ENCODE results near the gene KLF3. TPM values are rescaled to one million over a fixed set of nuclear protein-coding genes. Genes with fewer than 3 reads are reported as not detected.

Gene KLF3
- total and polyA plus RNA-seq, 7 experiments from 2014 or later, result 21.0 to 142 (median 120) TPM

GRCh38 chr4:38699112-38699511, 35.1 kb downstream of the KLF3 start:
- H3K9me3 Mint-ChIP-seq, result peaks cover 0 to 3% (median 0%) of the 10 kb centered on the region in 11 donors
- peaks cover 0 to 11% (median 0%) of the 10 kb centered on the region in 5 donors for H3K27me3 Mint-ChIP-seq

GRCh38 chr4:38703635-38704034, 39.6 kb downstream of the KLF3 start:
- DNase-seq (no peak), ATAC-seq (no peak)
- peaks cover 5 to 36% (median 16%) of the 10 kb centered on the region in 7 donors for H3K4me1 Mint-ChIP-seq
- peaks cover 0 to 6% (median 0%) of the 10 kb centered on the region in 5 donors for H3K36me3 Mint-ChIP-seq
- ChIA-PET CTCF (interaction anchor here (0.8 to 2.1 kb wide), 2 partner anchors 10 to 524 kb away, joined by 3 to 7 read pairs; no protein-coding TSS in a partner anchor), POLR2A (interaction anchor here (1.2 to 1.3 kb wide), 2 partner anchors 37 to 524 kb away, joined by 3 to 5 read pairs; no protein-coding TSS in a partner anchor)
- Histone ChIP-seq H3K36me3 (ENCODE audit: control insufficient read depth in 2 of 3, insufficient read depth in 3 of 3, low read length in 3 of 3) (peaks cover 0 to 9% (median 0%) of the 10 kb centered on the region in 3 experiments), H3K4me3 (ENCODE audit: low read length) (no peak overlapping the region), H3K4me1 (ENCODE audit: control insufficient read depth in 2 of 2, insufficient read depth in 2 of 2, low read length in 2 of 2) (no peaks in the 10 kb centered on the region), H3K27me3 (ENCODE audit: control insufficient read depth in 2 of 2, insufficient read depth in 2 of 2, low read length in 2 of 2) (no peaks in the 10 kb centered on the region), H3K9me3 (ENCODE audit: control insufficient read depth in 2 of 3, low read length in 3 of 3) (no peaks in the 10 kb centered on the region), H3K27ac (ENCODE audit: low read depth, low read length) (no peak overlapping the region)
- H3K27me3 Mint-ChIP-seq, result peaks cover 0 to 25% (median 0%) of the 10 kb centered on the region in 5 donors
- intact Hi-C loops (cut with micrococcal nuclease), result no loop called here
- no peaks in the 10 kb centered on the region for H3K9me3 Mint-ChIP-seq
- peak overlapping the region in 2 of 9 donors; percentile 7 to 34 for H3K27ac Mint-ChIP-seq
- H3K4me3 Mint-ChIP-seq, result no peak overlapping the region

More at GRCh38 chr4:38699112-38699511, 35.1 kb downstream of the KLF3 start:
- no peak overlapping the region for H3K27ac ChIP-seq (ENCODE audit: low read depth, low read length)
- H3K27me3 ChIP-seq (ENCODE audit: control insufficient read depth in 2 of 2, insufficient read depth in 2 of 2, low read length in 2 of 2), result no peaks in the 10 kb centered on the region
- no peaks in the 10 kb centered on the region for H3K4me1 ChIP-seq (ENCODE audit: control insufficient read depth in 2 of 2, insufficient read depth in 2 of 2, low read length in 2 of 2)
- peaks cover 0 to 39% (median 18%) of the 10 kb centered on the region in 7 donors for H3K4me1 Mint-ChIP-seq
- H3K4me3 ChIP-seq (ENCODE audit: low read length), result no peak overlapping the region
- H3K4me3 Mint-ChIP-seq, result no peak overlapping the region
- peaks cover 16 to 51% (median 36%) of the 10 kb centered on the region in 3 experiments for H3K36me3 ChIP-seq (ENCODE audit: control insufficient read depth in 2 of 3, insufficient read depth in 3 of 3, low read length in 3 of 3)
- peak overlapping the region in 5 of 9 donors; percentile 15 to 62 (median 41) for H3K27ac Mint-ChIP-seq
- intact Hi-C loops (cut with micrococcal nuclease), result loop anchor here in 1 of 2 donors (2.0 kb wide), 1 partner anchor 14 kb away; no protein-coding TSS in a partner anchor
- ATAC-seq (no peak), DNase-seq (no peak)
- H3K36me3 Mint-ChIP-seq, result peaks cover 20 to 43% (median 28%) of the 10 kb centered on the region in 5 donors
- no peaks in the 10 kb centered on the region for H3K9me3 ChIP-seq (ENCODE audit: control insufficient read depth in 2 of 3, low read length in 3 of 3)
- CTCF ChIA-PET, result interaction anchor here (1.0 to 1.2 kb wide), 2 partner anchors 22 to 380 kb away, joined by 3 read pairs; no protein-coding TSS in a partner anchor
- POLR2A ChIA-PET, result no interaction called here

- Mint-ChIP-seq H3K27ac (peak overlapping the region in 1 of 9 donors; percentile 71), H3K36me3 (no peaks in the 10 kb centered on the region), H3K4me1 (peaks cover 5 to 31% (median 16%) of the 10 kb centered on the region in 7 donors), H3K27me3 (peaks cover 0 to 25% (median 0%) of the 10 kb centered on the region in 5 donors), H3K9me3 (no peaks in the 10 kb centered on the region), H3K4me3 (no peak overlapping the region)
- H3K4me1 ChIP-seq (ENCODE audit: control insufficient read depth in 2 of 2, insufficient read depth in 2 of 2, low read length in 2 of 2), result no peaks in the 10 kb centered on the region
- H3K9me3 ChIP-seq (ENCODE audit: control insufficient read depth in 2 of 3, low read length in 3 of 3), result no peaks in the 10 kb centered on the region
- DNase-seq (no peak), ATAC-seq (no peak)
- H3K36me3 ChIP-seq (ENCODE audit: control insufficient read depth in 2 of 3, insufficient read depth in 3 of 3, low read length in 3 of 3), result no peaks in the 10 kb centered on the region
- ChIA-PET CTCF (interaction anchor here (2.1 kb wide), 1 partner anchor 525 kb away, joined by 7 read pairs; no protein-coding TSS in a partner anchor), POLR2A (interaction anchor here (0.8 to 1.2 kb wide), 2 partner anchors 525 to 1077 kb away, joined by 3 to 5 read pairs; no protein-coding TSS in a partner anchor)
- H3K27ac ChIP-seq (ENCODE audit: low read depth, low read length), result no peak overlapping the region
- no peaks in the 10 kb centered on the region for H3K27me3 ChIP-seq (ENCODE audit: control insufficient read depth in 2 of 2, insufficient read depth in 2 of 2, low read length in 2 of 2)
- intact Hi-C loops (cut with micrococcal nuclease), result no loop called here
- no peak overlapping the region for H3K4me3 ChIP-seq (ENCODE audit: low read length)
These were observed 40.7 kb downstream of the KLF3 start for GRCh38 chr4:38704622-38705154.

GRCh38 chr4:38706301-38706700, 42.3 kb downstream of the KLF3 start:
- no peak overlapping the region for H3K4me3 ChIP-seq (ENCODE audit: low read length)
- no peaks in the 10 kb centered on the region for H3K36me3 ChIP-seq (ENCODE audit: control insufficient read depth in 2 of 3, insufficient read depth in 3 of 3, low read length in 3 of 3)
- Mint-ChIP-seq H3K9me3 (no peaks in the 10 kb centered on the region), H3K4me3 (no peak overlapping the region), H3K27me3 (peaks cover 0 to 34% (median 0%) of the 10 kb centered on the region in 5 donors), H3K4me1 (peaks cover 5 to 23% (median 16%) of the 10 kb centered on the region in 7 donors), H3K27ac (no peak overlapping the region), H3K36me3 (no peaks in the 10 kb centered on the region)
- no peaks in the 10 kb centered on the region for H3K27me3 ChIP-seq (ENCODE audit: control insufficient read depth in 2 of 2, insufficient read depth in 2 of 2, low read length in 2 of 2)
- H3K9me3 ChIP-seq (ENCODE audit: control insufficient read depth in 2 of 3, low read length in 3 of 3), result no peaks in the 10 kb centered on the region
- ChIA-PET POLR2A (no interaction called here), CTCF (interaction anchor here (1.0 kb wide), 1 partner anchor 526 kb away, joined by 3 read pairs; no protein-coding TSS in a partner anchor)
- intact Hi-C loops (cut with micrococcal nuclease), result no loop called here
- H3K4me1 ChIP-seq (ENCODE audit: control insufficient read depth in 2 of 2, insufficient read depth in 2 of 2, low read length in 2 of 2), result no peaks in the 10 kb centered on the region
- H3K27ac ChIP-seq (ENCODE audit: low read depth, low read length), result no peak overlapping the region
- ATAC-seq (no peak), DNase-seq (no peak)

- Mint-ChIP-seq H3K4me1 (peaks cover 0 to 18% (median 10%) of the 10 kb centered on the region in 7 donors), H3K4me3 (no peak overlapping the region), H3K27ac (no peak overlapping the region), H3K36me3 (peaks cover 1 to 22% (median 15%) of the 10 kb centered on the region in 5 donors), H3K27me3 (peaks cover 0 to 26% (median 0%) of the 10 kb centered on the region in 5 donors), H3K9me3 (peaks cover 0 to 21% (median 10%) of the 10 kb centered on the region in 11 donors)
- Histone ChIP-seq H3K27me3 (ENCODE audit: control insufficient read depth in 2 of 2, insufficient read depth in 2 of 2, low read length in 2 of 2) (no peaks in the 10 kb centered on the region), H3K9me3 (ENCODE audit: control insufficient read depth in 2 of 3, low read length in 3 of 3) (no peaks in the 10 kb centered on the region), H3K27ac (ENCODE audit: low read depth, low read length) (no peak overlapping the region), H3K36me3 (ENCODE audit: control insufficient read depth in 2 of 3, insufficient read depth in 3 of 3, low read length in 3 of 3) (no peaks in the 10 kb centered on the region), H3K4me3 (ENCODE audit: low read length) (no peak overlapping the region), H3K4me1 (ENCODE audit: control insufficient read depth in 2 of 2, insufficient read depth in 2 of 2, low read length in 2 of 2) (no peaks in the 10 kb centered on the region)
- ChIA-PET CTCF (no interaction called here), POLR2A (interaction anchor here (1.0 kb wide), 1 partner anchor 9 kb away, joined by 3 read pairs; no protein-coding TSS in a partner anchor)
- DNase-seq (no peak), ATAC-seq (no peak)
- intact Hi-C loops (cut with micrococcal nuclease), result no loop called here
These were observed 46.1 kb downstream of the KLF3 start for GRCh38 chr4:38710053-38710452.

- Histone ChIP-seq H3K4me3 (ENCODE audit: low read length) (no peak overlapping the region), H3K36me3 (ENCODE audit: control insufficient read depth in 2 of 3, insufficient read depth in 3 of 3, low read length in 3 of 3) (no peaks in the 10 kb centered on the region), H3K27me3 (ENCODE audit: control insufficient read depth in 2 of 2, insufficient read depth in 2 of 2, low read length in 2 of 2) (no peaks in the 10 kb centered on the region), H3K9me3 (ENCODE audit: control insufficient read depth in 2 of 3, low read length in 3 of 3) (no peaks in the 10 kb centered on the region), H3K4me1 (ENCODE audit: control insufficient read depth in 2 of 2, insufficient read depth in 2 of 2, low read length in 2 of 2) (no peaks in the 10 kb centered on the region), H3K27ac (ENCODE audit: low read depth, low read length) (no peak overlapping the region)
- POLR2A ChIA-PET, result interaction anchor here (1.0 kb wide), 1 partner anchor 10 kb away, joined by 3 read pairs; no protein-coding TSS in a partner anchor
- CTCF ChIA-PET, result no interaction called here
- H3K9me3 Mint-ChIP-seq, result peaks cover 0 to 21% (median 10%) of the 10 kb centered on the region in 11 donors
- intact Hi-C loops (cut with micrococcal nuclease), result no loop called here
- no peak overlapping the region for H3K27ac Mint-ChIP-seq
- peaks cover 0 to 15% (median 10%) of the 10 kb centered on the region in 7 donors for H3K4me1 Mint-ChIP-seq
- DNase-seq, result no peak
- no peak overlapping the region for H3K4me3 Mint-ChIP-seq
- peaks cover 1 to 22% (median 18%) of the 10 kb centered on the region in 5 donors for H3K36me3 Mint-ChIP-seq
- ATAC-seq, result no peak
- H3K27me3 Mint-ChIP-seq, result peaks cover 0 to 26% (median 0%) of the 10 kb centered on the region in 5 donors
These were observed 47.1 kb downstream of the KLF3 start for GRCh38 chr4:38711066-38711465.

All from naive thymus-derived CD4-positive, alpha-beta T cell (primary cell).